GM23338 (cell line): ENCODE measurements around the gene C22orf15. TPM values are rescaled to one million over a fixed set of nuclear protein-coding genes. Genes with fewer than 3 reads are reported as not detected.

Experiments
- ATAC-seq: fragments of 200-7000 bp; cut with Tn5 transposase; 3 replicates; pipeline ENCODE4 v1.9.1; 2020
- DNase-seq: peaks from one replicate; pipeline ENCODE4 v3.0.0-alpha.2; 2015; ENCODE audit warnings: low spot score
- H2AFZ ChIP-seq: fragments of 200-600 bp; sonication (generic); 2 replicates; pipeline ENCODE4 v1.8.0; 2016; ENCODE audit warnings: antibody characterized with exemption, mild to moderate bottlenecking, moderate library complexity
- H3F3A ChIP-seq: fragments of 200-600 bp; sonication (generic); replicated peaks from 2 replicates; pipeline ENCODE4 v1.8.0; 2017; ENCODE audit warnings: antibody characterized with exemption, mixed run types, low read depth
- H3K27ac ChIP-seq: fragments of 200-600 bp; sonication (generic); 2 replicates; pipeline ENCODE4 v1.6.1; 2016; ENCODE audit warnings: low read depth
- H3K27me3 ChIP-seq: fragments of 200-600 bp; sonication (generic); 2 replicates; pipeline ENCODE4 v1.8.0; 2016; ENCODE audit warnings: mild to moderate bottlenecking, mixed run types, moderate library complexity; ENCODE audit not compliant: insufficient read depth
- H3K36me3 ChIP-seq: fragments of 200-600 bp; sonication (generic); 2 replicates; pipeline ENCODE4 v1.8.0; 2016; ENCODE audit warnings: mild to moderate bottlenecking; ENCODE audit not compliant: insufficient read depth
- H3K4me1 ChIP-seq: fragments of 200-600 bp; sonication (generic); 2 replicates; pipeline ENCODE4 v1.8.0; 2016; ENCODE audit warnings: mild to moderate bottlenecking, moderate library complexity; ENCODE audit not compliant: insufficient read depth
- H3K4me2 ChIP-seq: fragments of 200-600 bp; sonication (generic); 2 replicates; pipeline ENCODE4 v1.7.1; 2017; ENCODE audit warnings: mixed run types
- H3K4me3 ChIP-seq: fragments of 200-600 bp; sonication (generic); 2 replicates; pipeline ENCODE4 v1.6.1; 2016; ENCODE audit warnings: mixed run types
- H3K79me2 ChIP-seq: fragments of 200-600 bp; sonication (generic); replicated peaks from 2 replicates; pipeline ENCODE4 v1.8.0; 2017; ENCODE audit warnings: mild to moderate bottlenecking; ENCODE audit not compliant: insufficient read depth
- H3K9me2 ChIP-seq: fragments of 200-600 bp; sonication (generic); 2 replicates; pipeline ENCODE4 v1.8.0; 2017; ENCODE audit not compliant: insufficient read depth
- H4K20me1 ChIP-seq: fragments of 200-600 bp; sonication (generic); replicated peaks from 2 replicates; pipeline ENCODE4 v1.8.0; 2017; ENCODE audit warnings: mild to moderate bottlenecking; ENCODE audit not compliant: insufficient read depth
- H3K27ac Mint-ChIP-seq: 2 replicates; pipeline ENCODE4 v1.8.0; 2020; ENCODE audit warnings: inconsistent platforms, mild to moderate bottlenecking, moderate library complexity, mixed read lengths
- H3K27me3 Mint-ChIP-seq: 3 replicates; pipeline ENCODE4 v1.8.0; 2022; ENCODE audit warnings: low read depth, mild to moderate bottlenecking, moderate library complexity, mixed read lengths, inconsistent platforms; ENCODE audit not compliant: insufficient read depth, poor library complexity
- H3K36me3 Mint-ChIP-seq: 3 replicates; pipeline ENCODE4 v1.8.0; 2021; ENCODE audit warnings: low read depth, mild to moderate bottlenecking, inconsistent platforms, moderate library complexity, mixed read lengths
- H3K4me1 Mint-ChIP-seq: 3 replicates; pipeline ENCODE4 v1.8.0; 2020; ENCODE audit warnings: mild to moderate bottlenecking, inconsistent platforms, mixed read lengths
- H3K4me3 Mint-ChIP-seq: 3 replicates; pipeline ENCODE4 v1.8.0; 2021; ENCODE audit warnings: moderate library complexity, mild to moderate bottlenecking, inconsistent platforms, mixed read lengths
- H3K9me3 Mint-ChIP-seq: 3 replicates; pipeline ENCODE4 v1.8.0; 2020; ENCODE audit warnings: moderate library complexity, mild to moderate bottlenecking, inconsistent platforms, mixed read lengths
- CREB1 ChIP-seq: fragments of 250-450 bp; sonication (Bioruptor Pico); IDR thresholded peaks from 2 replicates; pipeline ENCODE4 v1.5.0; 2020; ENCODE audit warnings: low read depth, mild to moderate bottlenecking, moderate library complexity
- CTCF ChIP-seq, 2 experiments: fragments of 200-600 bp in 1 of 2; sonication (generic) in 1 of 2; conservative IDR thresholded peaks; 2 replicates each; pipeline versions ENCODE4 v1.5.1 to v1.6.1; 2016 to 2017; ENCODE audit warnings: antibody characterized with exemption in 2 of 2, low read depth in 2 of 2, mild to moderate bottlenecking in 2 of 2, moderate library complexity in 1 of 2
- ETS1 ChIP-seq: IDR thresholded peaks from 2 replicates; pipeline ENCODE4 v1.6.1; 2016; ENCODE audit warnings: antibody characterized with exemption
- EZH2 ChIP-seq: fragments of 200-600 bp; sonication (generic); IDR thresholded peaks from one replicate; pipeline ENCODE4 v1.8.0; 2017; ENCODE audit warnings: antibody characterized with exemption, mild to moderate bottlenecking, low read depth; ENCODE audit not compliant: unreplicated experiment
- EZH2phosphoT487 ChIP-seq: fragments of 200-600 bp; sonication (generic); IDR thresholded peaks from one replicate; pipeline ENCODE4 v1.8.1; 2018; ENCODE audit warnings: antibody characterized with exemption; ENCODE audit not compliant: unreplicated experiment
- JUNB ChIP-seq: IDR thresholded peaks from one replicate; pipeline ENCODE4 v1.6.1; 2016; ENCODE audit warnings: antibody characterized with exemption; ENCODE audit not compliant: unreplicated experiment
- NANOG ChIP-seq: IDR thresholded peaks from 2 replicates; pipeline ENCODE4 v1.6.1; 2016; ENCODE audit warnings: antibody characterized with exemption, borderline replicate concordance
- POLR2AphosphoS5 ChIP-seq: IDR thresholded peaks from 2 replicates; pipeline ENCODE4 v1.6.1; 2016; ENCODE audit warnings: antibody characterized with exemption, low read depth
- REST ChIP-seq: IDR thresholded peaks from one replicate; pipeline ENCODE4 v1.6.1; 2018; ENCODE audit warnings: antibody characterized with exemption; ENCODE audit not compliant: unreplicated experiment
- STAT1 ChIP-seq: IDR thresholded peaks from one replicate; pipeline ENCODE4 v1.6.1; 2016; ENCODE audit warnings: antibody characterized with exemption; ENCODE audit not compliant: unreplicated experiment
- ZNF114 ChIP-seq: fragments of 250-450 bp; sonication (Bioruptor Pico); IDR thresholded peaks from 2 replicates; pipeline ENCODE4 v1.5.0; 2020; ENCODE audit warnings: mild to moderate bottlenecking, moderate library complexity
- ZNF331 ChIP-seq: fragments of 250-450 bp; sonication (Bioruptor Pico); IDR thresholded peaks from 2 replicates; pipeline ENCODE4 v1.5.0; 2020; ENCODE audit warnings: low read depth, mild to moderate bottlenecking, moderate library complexity
- ZNF462 ChIP-seq: fragments of 250-450 bp; sonication (Bioruptor Pico); IDR thresholded peaks from 2 replicates; pipeline ENCODE4 v1.5.0; 2020; ENCODE audit warnings: mild to moderate bottlenecking, moderate library complexity
- polyA plus RNA-seq: library from polyadenylated mRNA; unstranded; fragments of >200 nt; fragmentation: Nextera tagmentation; extraction: Ambion mirVana; gene quantifications from 2 replicates; pipeline ENCODE4 v1.2.1, GENCODE V29; 2016
- total RNA-seq: library from RNA; depleted of rRNA; stranded (reverse); fragments of >200 nt; shearing (Covaris generic); gene quantifications from 2 replicates; pipeline ENCODE4 v1.2.3, GENCODE V29; 2014

Gene C22orf15
- total and polyA plus RNA-seq, 2 experiments from 2014 or later = 3.6 to 9.3 TPM

- H3K27me3 Mint-ChIP-seq = no peaks in the 10 kb centered on the region
- Histone ChIP-seq H3K79me2 (no peaks in the 10 kb centered on the region), H3K36me3 (peaks cover 37% of the 10 kb centered on the region), H3F3A (no peaks in the 10 kb centered on the region; the same call in 1 of the 2 replicates), H3K27me3 (no peaks in the 10 kb centered on the region), H3K4me2 (no peak overlapping the region), H3K27ac (no peak overlapping the region), H3K4me3 (no peak overlapping the region), H3K4me1 (no peaks in the 10 kb centered on the region), H3K9me2 (no peaks in the 10 kb centered on the region), H4K20me1 (peaks cover 5% of the 10 kb centered on the region; the same call in 1 of the 2 replicates), H2AFZ (no peak overlapping the region)
- no peak for DNase-seq
- peaks cover 3% of the 10 kb centered on the region; the same call in 1 of the 3 replicates for H3K4me1 Mint-ChIP-seq
- no peak overlapping the region for H3K27ac Mint-ChIP-seq
- H3K36me3 Mint-ChIP-seq = peaks cover 85% of the 10 kb centered on the region
- no peaks in the 10 kb centered on the region; the same call in 2 of the 3 replicates for H3K9me3 Mint-ChIP-seq
- TF ChIP-seq POLR2AphosphoS5 (no peak), EZH2 (no peak), ZNF331 (CRISPR knock-in tag) (no peak), ZNF114 (CRISPR knock-in tag) (no peak), JUNB (no peak), NANOG (no peak), REST (no peak), CTCF (conservative IDR thresholded peaks at IDR 0.05; ENCODE audit: low read depth in 2 of 2) (no peak), EZH2phosphoT487 (no peak), ZNF462 (CRISPR knock-in tag) (no peak), ETS1 (no peak), CREB1 (CRISPR knock-in tag) (no peak), STAT1 (no peak)
- no peak for ATAC-seq
- H3K4me3 Mint-ChIP-seq = no peak overlapping the region
Observed at GRCh38 chr22:23804781-23805291, 42.0 kb downstream of the C22orf15 start.
